A549 treated with CpdA at 1 μM for 4 hours (cell line): ENCODE data around the gene OXT. TPM values are rescaled to one million over a fixed set of nuclear protein-coding genes. Genes with fewer than 3 reads are reported as not detected.

Source experiments
- total RNA-seq: library from RNA; stranded (reverse); fragments of 200-300 nt; extraction: Qiagen RNA extraction; gene quantifications from 5 replicates; pipeline ENCODE4 v1.2.3, GENCODE V29; 2022; ENCODE audit warnings: low read depth

The OXT gene
- not detected in 5 replicates for total RNA-seq

GRCh38 chr20:3071610-3072529, at the start of gene OXT:
OXT (plus strand) TSS chr20:3071620; CDS start chr20:3071656, 36 bp downstream.

GRCh38 chr20:3043322-3043721, 28.1 kb upstream of the OXT start, which contains the start of gene GNRH2:
GNRH2 (plus strand) TSS chr20:3043622; CDS start chr20:3044415, 793 bp downstream.

GRCh38 chr20:3045816-3046676, 25.4 kb upstream of the OXT start, which contains the start of gene MRPS26:
MRPS26 (plus strand) TSS chr20:3046052; CDS start chr20:3046069, 17 bp downstream.

GRCh38 chr20:3084283-3084985, 13.0 kb downstream of the OXT start, which contains the start of gene AVP:
AVP (minus strand) TSS chr20:3084724; CDS start chr20:3084674, 50 bp downstream.

Other genes with a start within 250 kb of the OXT start
- gene PCED1A, start 231.0 kb upstream of the OXT start, total RNA-seq, result 20.5 to 32.2 TPM (median 30.2 TPM) in 5 replicates
- gene VPS16, start 230.9 kb upstream of the OXT start, total RNA-seq, result 27.4 to 36.9 TPM (median 31.6 TPM) in 5 replicates
- gene PTPRA, start 198.1 kb upstream of the OXT start, total RNA-seq, result 32.1 to 40.1 TPM (median 37.5 TPM) in 5 replicates
- gene GNRH2, start 28.0 kb upstream of the OXT start, total RNA-seq, result 0.15 to 0.37 TPM (median 0.20 TPM) in 3 of 5 replicates, not detected in the others
- gene MRPS26, start 25.6 kb upstream of the OXT start, total RNA-seq, result 106 to 168 TPM (median 150 TPM) in 5 replicates
- not detected in 5 replicates for gene AVP, start 13.1 kb downstream of the OXT start, total RNA-seq
- gene FASTKD5, start 88.2 kb downstream of the OXT start, total RNA-seq, result 43.5 to 49.0 TPM (median 44.1 TPM) in 5 replicates
- gene UBOX5, start 88.2 kb downstream of the OXT start, total RNA-seq, result 2.9 to 4.0 TPM (median 3.6 TPM) in 5 replicates
- gene LZTS3, start 101.9 kb downstream of the OXT start, total RNA-seq, result 2.5 to 2.9 TPM (median 2.7 TPM) in 5 replicates
- 75.9 to 100 TPM (median 94.3 TPM) in 5 replicates for gene DDRGK1, start 133.1 kb downstream of the OXT start, total RNA-seq
- 122 to 136 TPM (median 128 TPM) in 5 replicates for gene ITPA, start 137.9 kb downstream of the OXT start, total RNA-seq
- 4.0 to 5.8 TPM (median 5.3 TPM) in 5 replicates for gene SLC4A11, start 167.6 kb downstream of the OXT start, total RNA-seq